Activated effector memory CD4-positive, alpha-beta T cell treated with anti-CD3 and anti-CD28 coated beads, Interleukin-2, amount 50 U/mL, for 16 hours (primary cell): Measurements from ENCODE around the gene COP1.

Experiments
- DNase-seq: peaks from one replicate; pipeline ENCODE4 v3.0.0-alpha.2; 2020

COP1 gene

DNA sequence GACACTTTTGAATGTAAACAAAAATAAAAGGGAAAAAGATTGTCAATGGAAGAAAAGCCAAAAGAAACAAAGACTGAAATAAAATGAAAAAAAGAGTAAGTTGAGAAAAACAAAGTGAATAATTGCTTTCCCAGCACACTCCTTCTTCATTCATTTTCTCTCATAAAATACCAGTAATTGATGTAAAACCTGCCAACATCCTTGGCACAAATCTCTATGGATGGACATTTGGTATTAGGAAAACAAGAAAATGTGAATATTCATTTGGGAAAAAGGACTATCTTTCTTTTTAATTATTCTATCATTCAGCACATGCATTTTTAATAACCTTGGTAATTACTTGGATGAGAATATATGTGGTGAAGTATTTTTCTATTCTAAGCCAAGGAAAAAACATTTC, 259.3 kb downstream of the COP1 start:
- no peak for DNase-seq

GRCh38 chr1:175944591-175944990, 262.5 kb downstream of the COP1 start:
- no peak for DNase-seq

DNA sequence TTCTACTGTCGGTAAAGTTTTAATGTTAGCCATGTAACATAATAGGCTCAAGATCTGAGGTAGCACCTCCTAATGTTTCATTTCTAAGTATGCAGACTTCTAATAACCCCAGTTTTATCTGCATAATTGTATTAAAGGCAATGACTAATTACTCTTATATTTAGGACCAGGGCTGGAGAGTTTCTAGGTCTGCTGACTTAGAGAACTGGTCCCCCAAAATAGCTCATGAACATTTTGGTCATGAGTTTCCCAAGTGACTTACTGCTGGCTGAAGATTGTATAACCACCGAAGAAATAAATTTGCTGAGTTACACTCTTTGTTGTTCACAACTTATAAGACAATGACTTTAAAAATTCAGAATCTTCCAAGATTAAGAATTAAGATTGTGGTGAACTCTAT, 265.9 kb downstream of the COP1 start:
- DNase-seq = no peak

DNA sequence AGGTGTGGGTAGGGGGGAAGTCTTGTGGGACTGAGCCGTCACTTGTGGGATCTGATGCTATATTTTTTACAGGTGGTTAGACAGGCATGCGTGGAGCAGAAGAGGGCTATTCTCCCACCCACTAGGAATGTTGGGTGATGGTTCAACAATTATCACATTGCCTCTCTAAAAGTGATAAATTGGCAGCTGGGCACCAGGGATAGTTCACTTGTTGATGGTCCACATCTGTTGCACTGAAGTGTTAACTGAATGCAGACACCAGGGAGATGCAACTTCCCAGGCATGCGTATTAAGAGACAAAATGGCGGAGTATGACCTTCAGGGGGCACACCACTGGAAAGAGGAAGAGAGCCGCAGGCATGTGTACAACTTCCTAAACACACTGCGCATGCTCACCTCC, 270.4 kb downstream of the COP1 start:
- DNase-seq = no peak

GRCh38 chr1:175935566-175936115, 271.4 kb downstream of the COP1 start:
- DNase-seq = no peak

DNA sequence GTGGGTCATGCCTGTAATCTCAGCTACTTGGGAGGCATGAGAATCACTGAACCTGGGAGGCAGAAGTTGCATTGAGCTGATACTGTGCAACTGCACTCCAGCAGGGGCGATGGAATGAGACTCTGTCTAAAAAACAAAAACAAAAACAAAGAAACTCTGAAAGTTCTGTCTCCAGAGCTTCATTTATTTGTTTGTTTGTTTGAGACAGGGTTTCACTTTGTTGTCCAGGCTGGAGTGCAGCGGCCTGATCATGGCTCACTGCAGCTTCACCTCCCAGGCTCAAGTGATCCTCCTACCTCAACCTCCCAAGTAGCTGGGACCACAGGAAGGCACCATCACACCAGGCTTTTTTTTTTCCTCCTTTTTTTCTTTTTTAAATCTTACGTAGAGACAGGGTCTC, 271.9 kb downstream of the COP1 start:
- no peak for DNase-seq

DNA sequence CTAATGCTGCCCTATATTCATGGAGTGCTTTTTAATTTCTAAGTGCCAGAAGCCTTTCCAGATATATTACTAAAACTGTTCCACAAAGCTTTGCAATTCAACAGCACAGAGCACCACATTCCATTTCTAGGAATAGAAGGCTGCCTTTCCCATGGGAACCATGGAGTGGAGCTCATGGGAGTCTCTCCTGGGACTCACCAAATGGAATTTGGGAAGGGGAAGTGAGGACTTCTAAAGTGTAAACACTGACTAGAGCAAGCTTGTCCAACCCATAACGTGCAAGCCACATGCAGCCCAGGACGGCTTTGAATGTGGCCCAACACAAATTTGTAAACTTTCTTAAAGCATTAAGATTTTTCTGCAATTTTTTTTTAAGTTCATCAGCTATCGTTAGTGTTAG, 273.3 kb downstream of the COP1 start:
- DNase-seq = no peak

GRCh38 chr1:175927944-175928343, 279.1 kb downstream of the COP1 start:
- no peak for DNase-seq

DNA sequence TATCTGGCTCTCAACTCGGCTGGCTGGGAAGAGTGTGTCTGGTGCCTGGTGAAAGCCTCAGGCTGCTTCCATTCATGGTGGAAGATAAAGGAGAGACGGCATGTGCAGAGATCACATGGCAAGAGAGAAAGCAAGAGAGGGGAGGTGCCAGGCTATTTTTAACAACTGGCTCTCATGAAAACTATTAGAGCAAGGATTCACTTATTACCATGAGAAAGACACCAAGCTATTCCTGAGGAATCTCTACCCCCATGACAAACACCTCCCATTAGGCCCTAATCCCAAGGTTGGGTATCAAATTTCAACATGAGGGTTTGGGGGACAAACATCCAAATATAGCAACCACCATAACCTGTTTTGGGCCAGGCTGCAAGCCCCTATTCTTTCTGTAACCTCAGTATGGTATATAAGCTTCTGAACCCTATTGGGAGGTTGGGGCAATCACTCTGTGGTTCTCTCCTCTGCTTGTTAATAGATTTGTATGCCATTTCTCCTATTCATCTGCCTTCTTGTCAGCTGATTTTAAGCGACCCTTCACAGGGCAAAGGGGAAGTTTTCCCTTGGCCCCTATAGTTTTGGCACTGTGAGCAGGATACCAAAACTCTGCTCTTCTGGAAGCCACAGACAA, 284.7 kb downstream of the COP1 start:
- no peak for DNase-seq

- no peak for DNase-seq
Observed at GRCh38 chr1:175920381-175920780, 286.7 kb downstream of the COP1 start.

DNA sequence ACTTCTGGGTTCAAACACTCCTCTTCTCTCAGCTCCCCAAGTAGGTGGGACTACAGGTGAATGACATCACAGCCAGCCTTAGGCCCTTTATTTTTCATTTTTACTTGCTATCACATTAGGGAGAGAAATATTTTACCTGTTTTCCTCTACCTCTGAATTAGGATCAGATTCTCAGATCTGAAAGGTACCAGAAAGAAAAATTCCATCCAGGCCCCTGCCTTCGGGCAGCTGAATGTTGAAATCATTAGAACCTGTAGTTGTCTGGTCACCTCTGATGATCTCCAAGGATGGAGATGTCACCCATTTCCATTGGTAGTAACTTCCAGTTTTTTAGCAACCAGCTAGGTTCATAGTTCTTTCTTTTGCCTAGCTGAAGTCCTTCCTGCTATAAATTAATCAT, 288.1 kb downstream of the COP1 start:
- DNase-seq = no peak

- no peak for DNase-seq
Observed at GRCh38 chr1:175918364-175918801, 288.7 kb downstream of the COP1 start.

DNA sequence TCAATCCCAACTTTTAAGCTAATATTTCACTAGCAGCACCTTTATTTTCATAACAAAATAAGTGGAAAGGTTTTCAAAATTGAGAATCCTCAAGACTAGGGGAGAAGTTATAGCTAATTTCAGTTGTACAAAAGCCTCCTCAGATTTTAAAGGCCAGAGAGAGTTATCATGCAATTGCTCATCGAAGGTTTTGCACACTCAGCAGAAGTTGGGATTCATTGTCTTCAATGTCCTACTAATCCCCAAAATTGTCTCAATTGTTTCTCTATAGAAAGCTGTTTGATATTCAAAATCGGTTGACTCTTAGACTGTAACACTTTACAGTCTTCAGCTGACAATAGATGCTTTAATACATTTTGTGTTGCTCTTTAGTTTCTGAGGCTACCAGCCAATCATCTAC, 293.0 kb downstream of the COP1 start:
- no peak for DNase-seq

- no peak for DNase-seq
Observed at GRCh38 chr1:175911138-175911537, 295.9 kb downstream of the COP1 start.

DNA sequence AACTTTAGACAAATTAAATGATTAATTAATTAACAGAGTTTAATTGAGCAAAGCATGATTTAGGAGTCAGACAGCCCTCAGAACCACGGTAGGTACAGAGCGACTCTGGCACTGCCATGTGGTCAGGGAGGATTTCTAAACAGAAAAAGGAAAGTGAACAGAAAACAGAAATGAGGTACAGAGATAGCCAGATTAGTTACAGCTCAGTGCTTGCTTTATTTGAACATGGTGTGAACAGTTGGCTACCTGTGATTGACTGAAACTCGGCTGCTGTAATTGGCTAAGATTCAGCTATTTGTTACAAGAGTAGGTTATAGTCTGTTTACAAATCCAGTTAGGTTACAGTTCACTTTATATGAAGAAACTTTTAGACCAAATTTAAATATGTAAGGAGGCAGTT, 300.7 kb downstream of the COP1 start:
- DNase-seq = no peak

GRCh38 chr1:175904808-175905207, 302.3 kb downstream of the COP1 start:
- DNase-seq = no peak

GRCh38 chr1:175902281-175902680, 304.8 kb downstream of the COP1 start:
- DNase-seq = no peak

DNA sequence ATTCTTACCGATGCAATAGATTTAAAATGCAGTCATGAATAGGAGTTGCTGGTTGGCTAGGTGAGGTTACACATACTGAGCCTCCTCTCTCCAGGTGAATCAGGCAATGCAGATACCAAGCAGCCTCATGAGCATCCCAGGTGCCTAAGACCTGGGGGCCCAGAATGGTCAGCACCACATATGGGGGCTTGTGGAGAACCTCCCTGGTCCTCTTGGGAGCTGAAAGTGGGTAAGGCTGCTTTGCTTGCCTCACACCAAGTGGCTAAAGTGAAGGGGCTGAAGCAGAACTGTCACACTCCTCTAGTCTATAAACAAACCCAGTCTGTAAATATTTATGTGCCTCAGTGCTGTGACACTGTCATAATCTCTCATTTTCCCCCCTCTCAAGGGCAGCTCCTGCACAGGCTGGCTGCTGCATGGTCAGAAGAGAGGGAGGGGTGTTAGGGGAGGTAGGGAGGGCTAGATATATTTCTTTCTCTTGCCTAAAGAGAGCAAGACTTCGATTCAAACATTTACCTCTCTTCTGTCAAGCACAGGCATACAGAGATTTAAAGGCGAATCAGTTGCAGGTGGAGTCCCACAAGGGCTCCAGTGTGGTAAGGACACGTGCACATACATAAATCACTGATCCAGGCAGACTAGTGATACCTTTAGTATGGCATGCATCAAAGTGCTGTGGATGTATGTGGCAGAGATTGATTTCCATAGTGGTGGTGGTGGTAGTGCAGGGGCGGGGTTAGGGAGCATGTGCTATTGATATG, 305.8 kb downstream of the COP1 start:
- no peak for DNase-seq

GRCh38 chr1:175900171-175900570, 306.9 kb downstream of the COP1 start:
- DNase-seq = no peak

DNA sequence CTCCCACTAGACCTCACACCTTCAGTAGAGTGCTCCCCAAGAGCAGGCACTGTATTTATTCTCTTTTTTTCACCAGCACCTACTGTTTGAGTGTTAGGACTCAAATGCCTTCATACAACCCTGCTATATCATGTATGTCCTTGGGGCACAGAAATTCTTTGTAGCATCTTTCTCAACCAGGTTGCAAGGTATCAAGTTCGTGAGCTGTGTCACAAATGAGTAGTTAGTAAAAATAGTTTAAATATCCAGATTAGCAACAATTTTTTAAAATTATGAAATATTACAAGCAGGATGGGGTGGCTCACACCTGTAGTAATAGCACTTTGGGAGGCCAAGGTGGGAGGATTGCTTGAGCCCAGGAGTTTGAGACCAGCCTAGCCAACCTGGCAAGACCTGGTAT, 311.1 kb downstream of the COP1 start:
- no peak for DNase-seq
